GM10248 (cell line): Measurements from ENCODE around the gene PTCD1.

Experiments used
- CTCF ChIA-PET: fragments of 300-600 bp; sonication (Branson Sonifier 250); formaldehyde crosslinking; extraction: SDS; loops from one replicate; lab custom pipeline; 2021; ENCODE audit warnings: antibody characterized with exemption; lab: Yijun Ruan, JAX
- POLR2A ChIA-PET: fragments of 350-650 bp; sonication (Branson Sonifier 250); formaldehyde crosslinking; extraction: SDS; loops from one replicate; lab custom pipeline; 2020; ENCODE audit warnings: antibody characterized with exemption; lab: Yijun Ruan, JAX
- DNase-seq: peaks from one replicate; pipeline ENCODE4 v3.0.0; 2012; ENCODE audit errors: extremely low spot score
- CTCF ChIP-seq: IDR thresholded peaks from 2 replicates; pipeline ENCODE4 v1.5.1; 2012; ENCODE audit warnings: mild to moderate bottlenecking, low read depth; ENCODE audit errors: extremely low read depth, missing control alignments, control extremely low read depth

PTCD1 gene

GRCh38 chr7:99472561-99473314 lies 34.1 kb upstream of the PTCD1 start, which contains the start of gene ZNF789:
Gene ZNF789 (plus strand): TSS chr7:99472890. CDS start chr7:99476457, 3,567 bp downstream.
- CTCF ChIA-PET = no interaction called here
- peak; percentile 99 for DNase-seq
- TF ChIP-seq CTCF = no peak
- POLR2A ChIA-PET = no interaction called here

- no peak for TF ChIP-seq CTCF
- no peak for DNase-seq
- ChIA-PET CTCF (no interaction called here), POLR2A (no interaction called here)
These were observed 30.9 kb upstream of the PTCD1 start for GRCh38 chr7:99469381-99470065.

GRCh38 chr7:99468336-99468918 lies 29.8 kb upstream of the PTCD1 start:
- POLR2A ChIA-PET = no interaction called here
- no peak for TF ChIP-seq CTCF
- CTCF ChIA-PET = no interaction called here
- no peak for DNase-seq

- no peak for TF ChIP-seq CTCF
- ChIA-PET POLR2A (interaction anchor here (0.8 to 1.0 kb wide), 2 partner anchors 23 to 27 kb away, joined by 3 to 7 read pairs; partner anchors contain the start of genes CPSF4 and PTCD1), CTCF (no interaction called here)
- no peak for DNase-seq
These were observed 26.8 kb upstream of the PTCD1 start for GRCh38 chr7:99465421-99465768.

- TF ChIP-seq CTCF = no peak
- ChIA-PET POLR2A (no interaction called here), CTCF (interaction anchor here (2.3 kb wide), 1 partner anchor 12 kb away, joined by 9 read pairs; no protein-coding TSS in a partner anchor)
- DNase-seq = no peak
These were observed 22.6 kb upstream of the PTCD1 start for GRCh38 chr7:99461221-99461620.

- DNase-seq = no peak
- CTCF ChIA-PET = interaction anchor here (0.8 to 2.3 kb wide), 2 partner anchors 11 to 45 kb away, joined by 3 to 9 read pairs; no protein-coding TSS in a partner anchor
- POLR2A ChIA-PET = interaction anchor here (1.0 kb wide), 1 partner anchor 22 kb away, joined by 3 read pairs; the partner anchor contains the start of genes CPSF4 and PTCD1
- no peak for TF ChIP-seq CTCF
These were observed 22.1 kb upstream of the PTCD1 start for GRCh38 chr7:99460651-99461050.
